ENCODE results near the gene GMCL2. TPM values are rescaled to one million over a fixed set of nuclear protein-coding genes. Genes with fewer than 3 reads are reported as not detected.
A peak's percentile ranks its signal among the peaks of the same experiment; 100 is the strongest.

Gene GMCL2
- total and polyA plus RNA-seq, 7 donors, result 0.01 TPM; not detected in 6

DNA sequence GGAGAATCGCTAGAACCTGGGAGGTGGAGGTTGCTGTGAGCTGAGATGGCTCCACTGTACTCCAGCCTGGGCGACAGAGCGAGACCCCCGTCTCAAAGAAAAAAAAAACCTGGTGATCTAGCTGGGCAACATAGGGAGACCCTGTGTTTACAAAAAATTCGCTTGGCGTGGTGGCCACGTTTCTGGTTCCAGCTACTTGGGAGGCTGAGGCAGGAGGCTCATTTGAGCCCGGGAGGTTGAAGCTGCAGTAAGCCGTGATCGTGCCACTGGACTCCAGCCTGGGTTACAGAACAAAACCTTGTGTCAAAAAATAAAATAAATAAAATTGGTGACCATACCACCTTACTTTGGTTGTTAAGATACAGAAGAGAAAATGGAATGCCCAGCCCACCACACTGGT is 15.4 kb upstream of the GMCL2 start:
- Histone ChIP-seq H3K27me3 (no peaks in the 10 kb centered on the region), H3K4me3 (no peak overlapping the region), H3K4me1 (peaks cover 0 to 27% (median 22%) of the 10 kb centered on the region in 4 donors), H3K27ac (no peak overlapping the region), H3K36me3 (peaks cover 0 to 14% (median 8%) of the 10 kb centered on the region in 4 donors), H3K9me3 (no peaks in the 10 kb centered on the region)
- WGBS, 2 donors, result 96 to 98% methylated on average over 10 of the region's 10 CpGs
- TF ChIP-seq EP300 (IDR thresholded peaks at IDR 0.05) (no peak), POLR2AphosphoS5 (IDR thresholded peaks at IDR 0.05) (no peak), POLR2A (IDR thresholded peaks at IDR 0.05) (no peak), CTCF (IDR thresholded peaks at IDR 0.05) (no peak)
- intact Hi-C loops (cut with DNase I), result loop anchor here (10.0 kb wide), 1 partner anchor 1352 kb away; the partner anchor contains the start of gene RUFY1
- peak; percentile 59 for DNase-seq

GRCh38 chr5:178201927-178202235 is 14.7 kb upstream of the GMCL2 start:
- H3K27me3 ChIP-seq, result no peaks in the 10 kb centered on the region
- peaks cover 0 to 8% (median 4%) of the 10 kb centered on the region in 4 donors for H3K36me3 ChIP-seq
- H3K27ac ChIP-seq, result no peak overlapping the region
- no peaks in the 10 kb centered on the region for H3K9me3 ChIP-seq
- no peak overlapping the region for H3K4me3 ChIP-seq
- intact Hi-C loops (cut with DNase I), result loop anchor here (10.0 kb wide), 1 partner anchor 1353 kb away; the partner anchor contains the start of gene RUFY1
- WGBS, 2 donors, result 38 to 41% methylated on average over 2 of the region's 2 CpGs
- peaks cover 0 to 21% (median 17%) of the 10 kb centered on the region in 4 donors for H3K4me1 ChIP-seq
- DNase-seq, result peak; percentile 50
- TF ChIP-seq EP300 (IDR thresholded peaks at IDR 0.05) (no peak), POLR2AphosphoS5 (IDR thresholded peaks at IDR 0.05) (no peak), POLR2A (IDR thresholded peaks at IDR 0.05) (no peak), CTCF (IDR thresholded peaks at IDR 0.05) (no peak)

- Histone ChIP-seq H3K27ac (no peak overlapping the region), H3K9me3 (no peaks in the 10 kb centered on the region), H3K36me3 (peaks cover 0 to 3% (median 1%) of the 10 kb centered on the region in 4 donors), H3K27me3 (no peaks in the 10 kb centered on the region), H3K4me3 (no peak overlapping the region), H3K4me1 (peaks cover 0 to 16% (median 12%) of the 10 kb centered on the region in 4 donors)
- no peak for TF ChIP-seq CTCF (IDR thresholded peaks at IDR 0.05)
- DNase-seq, result peak; percentile 30
- 77 to 88% methylated on average over 14 of the region's 14 CpGs for WGBS, 2 donors
- intact Hi-C loops (cut with DNase I), result loop anchor here (10.0 kb wide), 1 partner anchor 1353 kb away; the partner anchor contains the start of gene RUFY1
These were observed 14.2 kb upstream of the GMCL2 start for GRCh38 chr5:178201221-178201926.

DNA sequence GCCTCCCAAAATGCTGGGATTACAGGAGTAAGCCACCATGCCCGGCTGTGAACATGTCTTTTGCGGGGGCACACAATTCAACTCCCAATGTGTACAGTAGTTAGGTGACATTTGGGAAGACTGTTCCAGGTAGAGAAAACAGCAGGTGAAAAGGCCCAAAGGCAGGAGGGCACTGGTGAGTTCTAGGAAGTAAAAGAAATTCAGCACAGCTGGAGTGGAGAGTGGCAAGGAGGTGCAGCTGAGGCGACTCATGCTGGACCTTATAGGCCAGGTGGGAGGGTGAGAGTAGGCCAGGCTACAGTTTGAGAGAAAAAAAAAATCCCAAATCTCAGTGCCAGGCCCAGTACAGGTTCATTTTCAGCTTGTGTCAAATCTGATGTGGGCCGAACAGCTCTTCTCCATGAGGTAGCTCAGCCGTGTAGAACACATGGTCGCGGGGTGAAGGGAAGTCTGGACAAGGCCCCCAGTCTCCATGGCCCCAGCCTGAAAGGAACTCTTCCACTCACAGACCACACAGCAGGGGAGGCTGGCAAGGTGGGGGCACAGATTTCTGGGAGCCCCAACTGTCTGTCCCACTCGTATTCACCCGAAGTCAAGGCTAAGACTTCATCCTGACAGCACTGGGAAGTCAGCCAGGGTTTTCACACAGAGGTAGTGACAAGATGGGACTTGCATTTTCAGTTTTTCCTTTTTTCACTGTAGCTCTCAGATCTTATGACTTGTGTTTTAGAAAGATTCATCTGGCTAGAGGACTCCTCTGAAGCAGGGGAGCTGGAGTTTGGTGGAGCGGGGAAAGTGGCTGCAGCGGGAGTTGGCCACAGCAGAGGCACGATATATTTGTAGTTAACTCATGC is 12.6 kb upstream of the GMCL2 start:
- 88 to 91% methylated on average over 12 of the region's 12 CpGs for WGBS, 2 donors
- H3K36me3 ChIP-seq, result no peaks in the 10 kb centered on the region

More for the DNA sequence above, 12.6 kb upstream of the GMCL2 start:
- peaks cover 0 to 5% (median 2%) of the 10 kb centered on the region in 4 donors for H3K4me1 ChIP-seq
- H3K4me3 ChIP-seq, result no peak overlapping the region
- no peaks in the 10 kb centered on the region for H3K9me3 ChIP-seq
- TF ChIP-seq POLR2AphosphoS5 (IDR thresholded peaks at IDR 0.05), result no peak
- no peak for TF ChIP-seq EP300 (IDR thresholded peaks at IDR 0.05)
- no peak for TF ChIP-seq POLR2A (IDR thresholded peaks at IDR 0.05)
- no peak for TF ChIP-seq CTCF (IDR thresholded peaks at IDR 0.05)
- intact Hi-C loops (cut with DNase I), result loop anchor here (10.0 kb wide), 1 partner anchor 1355 kb away; the partner anchor contains the start of gene RUFY1
- DNase-seq, result peak; percentile 28
- no peaks in the 10 kb centered on the region for H3K27me3 ChIP-seq
- H3K27ac ChIP-seq, result no peak overlapping the region

All from sigmoid colon (tissue), 7 donors.